GM19238 (cell line): ENCODE data around the gene CD58.

Experiments used
- DNase-seq: peaks from one replicate; pipeline ENCODE4 v3.0.0; 2011; ENCODE audit warnings: low spot score; ENCODE audit not compliant: insufficient read length

CD58 gene

DNA sequence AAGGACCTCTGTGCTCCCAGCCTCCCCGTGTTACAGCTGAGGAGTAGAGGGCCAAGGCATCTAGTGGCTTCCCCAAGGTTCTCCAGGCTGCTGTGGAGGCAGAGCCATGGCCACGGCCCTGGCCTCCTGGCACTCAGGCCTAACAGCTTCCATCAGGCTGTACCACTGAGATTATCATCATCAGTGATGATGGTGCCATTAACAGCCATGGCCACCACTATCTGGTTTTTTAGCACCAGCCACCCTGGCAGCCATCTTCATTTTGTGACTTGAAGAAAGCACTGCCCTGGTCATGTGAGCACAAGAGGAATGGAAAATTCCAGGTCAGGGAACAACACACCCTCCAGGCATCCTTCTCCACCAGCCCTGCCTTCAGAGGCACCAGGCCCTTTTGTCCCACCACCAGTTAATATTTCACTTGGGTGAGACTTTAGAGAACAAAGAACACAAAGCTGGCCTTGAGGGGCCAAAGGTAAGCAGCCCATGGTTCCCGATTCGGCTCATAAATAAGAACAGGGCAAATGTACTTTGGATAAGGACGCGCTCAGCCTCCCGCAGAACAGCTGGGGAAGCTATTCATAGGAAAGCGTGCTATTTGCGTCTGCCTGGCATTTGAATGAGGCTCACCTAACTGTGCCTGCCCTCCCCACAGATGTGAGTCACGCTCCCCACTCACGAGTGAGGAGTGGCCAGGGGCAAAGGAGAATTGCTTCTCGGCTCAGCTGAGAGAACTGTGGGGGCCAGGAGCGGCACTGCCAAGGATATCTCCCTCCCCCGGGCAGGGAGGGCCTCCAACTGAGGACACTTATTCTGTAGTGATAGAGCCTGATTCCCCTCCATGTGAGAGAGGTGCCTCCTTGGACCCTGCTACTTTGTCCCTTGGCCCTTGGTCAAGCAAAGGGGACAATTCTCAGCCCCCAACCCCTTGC, 95.6 kb downstream of the CD58 start:
- no peak for DNase-seq

DNA sequence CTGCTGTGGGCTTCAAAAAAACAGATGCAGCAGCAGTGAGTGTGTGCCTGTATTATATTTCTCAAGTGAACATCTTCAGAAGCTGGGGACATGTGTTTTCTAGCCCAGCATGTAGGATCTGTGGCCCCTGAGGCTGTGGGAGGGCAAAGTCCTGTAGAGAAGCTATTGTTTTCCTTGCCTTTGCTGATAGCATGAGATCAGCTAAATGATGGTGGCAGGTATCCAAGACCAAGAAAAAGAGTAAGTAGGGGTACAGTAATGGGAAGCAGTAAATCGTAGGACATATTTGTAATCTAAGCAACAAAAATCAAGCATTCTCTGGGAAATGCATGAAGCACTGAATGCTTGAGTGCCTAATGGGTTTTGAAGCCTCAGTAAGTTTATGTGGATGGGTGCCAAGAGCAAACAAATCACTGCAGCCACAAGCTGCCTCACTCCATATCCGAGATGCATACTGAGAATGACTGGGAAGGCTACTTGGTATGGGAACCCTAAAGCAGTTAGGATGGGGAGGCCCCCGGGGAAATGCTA, 98.3 kb downstream of the CD58 start:
- DNase-seq = no peak

DNA sequence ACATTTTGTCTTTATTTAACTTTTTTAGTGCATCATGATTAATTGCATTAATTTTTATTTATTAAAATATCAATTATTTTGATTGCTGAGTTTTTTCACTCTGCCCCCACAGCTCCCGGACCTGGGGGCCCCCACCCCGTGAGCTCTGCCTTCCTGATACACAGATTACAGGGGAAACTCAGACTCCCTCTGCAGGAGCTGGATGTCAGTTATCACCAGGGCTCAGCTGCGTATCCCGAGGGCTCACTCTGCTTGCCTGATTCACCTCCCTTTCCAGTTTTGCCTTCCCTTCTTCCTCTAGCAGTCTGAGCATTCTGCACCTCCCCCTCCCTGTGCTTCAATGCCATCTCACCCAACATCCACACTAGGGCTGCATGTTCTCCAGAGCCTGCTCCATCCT, 99.6 kb downstream of the CD58 start:
- no peak for DNase-seq

DNA sequence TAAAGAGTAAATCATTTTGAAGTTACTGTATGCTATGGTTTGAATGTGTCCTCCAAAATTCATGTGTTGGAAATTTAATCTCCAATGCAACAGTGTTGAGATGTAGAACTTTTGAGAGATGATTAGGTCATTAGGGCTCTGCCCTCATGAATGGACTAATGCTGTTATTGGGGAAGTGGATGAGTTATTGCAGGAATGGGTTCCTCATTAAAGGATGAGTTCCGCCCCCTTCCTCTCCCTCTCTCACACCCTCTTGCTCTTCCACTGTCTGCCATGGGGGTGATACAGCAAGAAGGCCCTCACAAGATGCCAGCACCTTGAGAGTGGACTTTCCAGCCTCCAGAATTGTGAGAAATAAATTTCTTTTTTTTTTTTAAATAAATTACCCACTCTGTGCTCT, 100.2 kb downstream of the CD58 start:
- no peak for DNase-seq

DNA sequence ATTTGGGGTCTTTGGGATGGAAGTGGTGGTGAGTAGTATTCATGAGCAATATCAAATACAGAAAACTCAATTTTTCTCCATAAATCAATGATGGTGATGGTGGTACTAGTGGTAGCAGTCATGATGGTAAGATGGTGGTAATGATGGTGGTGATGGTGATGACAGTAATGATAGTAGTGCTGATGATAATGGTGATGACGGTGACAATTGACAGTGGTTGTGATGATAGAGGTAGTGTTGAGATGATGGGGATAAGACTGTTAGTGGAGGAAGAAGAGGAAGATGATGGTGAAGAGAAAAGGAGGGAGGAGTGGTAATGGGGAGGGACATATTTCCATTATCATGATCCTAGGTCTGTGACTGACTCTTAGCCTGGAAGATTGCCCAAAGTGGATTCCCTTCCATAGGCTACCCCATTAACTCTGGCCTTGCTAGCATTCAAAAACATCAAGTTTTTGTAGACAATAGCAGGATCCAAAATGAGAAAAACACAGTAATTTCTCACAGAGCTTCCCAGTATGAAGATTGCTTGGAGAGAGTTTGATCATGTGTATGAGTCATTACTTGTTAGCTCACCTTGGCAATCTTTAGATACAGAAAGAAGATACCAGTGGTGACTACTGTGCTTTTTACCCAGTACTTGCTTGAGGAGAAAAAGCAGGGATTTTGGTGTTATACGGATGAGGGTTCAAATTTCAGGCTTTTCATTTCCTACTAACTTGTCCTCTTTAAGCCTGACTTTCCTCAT, 103.8 kb downstream of the CD58 start:
- DNase-seq = no peak

DNA sequence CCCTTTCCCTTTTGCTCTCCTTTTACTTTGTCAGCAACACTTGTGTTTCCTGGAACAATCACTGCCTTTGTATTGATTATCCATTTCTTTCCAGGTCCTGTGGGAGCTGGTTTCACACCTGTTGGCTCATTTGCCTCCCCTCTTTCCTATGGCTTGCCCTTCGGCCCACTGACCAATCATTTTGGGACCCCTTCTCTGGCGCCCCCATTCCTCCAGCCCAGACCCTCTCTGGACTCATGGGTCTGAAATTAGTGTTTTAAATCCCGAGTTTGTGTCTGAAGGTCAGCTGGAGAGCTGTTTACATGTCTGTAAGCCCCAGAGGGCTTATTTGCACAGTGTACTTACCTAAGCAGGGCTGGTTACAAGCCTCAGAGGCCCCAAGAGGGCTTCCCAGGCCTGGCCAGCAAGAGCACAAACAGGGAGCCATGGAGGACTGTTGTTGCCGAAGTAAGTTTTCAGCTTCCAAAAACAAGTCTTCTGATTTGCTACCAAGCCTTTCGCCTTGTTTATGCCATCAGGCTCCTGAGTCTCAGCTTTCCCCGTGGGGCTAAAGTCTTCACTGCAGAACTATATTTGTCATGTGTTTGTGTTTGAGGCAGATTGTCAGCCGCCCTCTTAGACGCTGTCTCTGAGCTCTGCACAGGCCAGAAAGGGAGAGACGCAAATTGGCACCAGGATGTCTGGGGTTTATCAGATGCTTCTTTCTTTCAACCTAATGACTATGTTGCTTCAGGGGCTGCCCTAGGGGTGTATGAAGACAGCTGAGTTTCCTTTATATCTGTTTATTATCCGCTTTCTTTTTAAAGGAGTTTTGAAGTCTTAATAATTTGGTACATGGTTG, 104.8 kb downstream of the CD58 start:
- DNase-seq = no peak

DNA sequence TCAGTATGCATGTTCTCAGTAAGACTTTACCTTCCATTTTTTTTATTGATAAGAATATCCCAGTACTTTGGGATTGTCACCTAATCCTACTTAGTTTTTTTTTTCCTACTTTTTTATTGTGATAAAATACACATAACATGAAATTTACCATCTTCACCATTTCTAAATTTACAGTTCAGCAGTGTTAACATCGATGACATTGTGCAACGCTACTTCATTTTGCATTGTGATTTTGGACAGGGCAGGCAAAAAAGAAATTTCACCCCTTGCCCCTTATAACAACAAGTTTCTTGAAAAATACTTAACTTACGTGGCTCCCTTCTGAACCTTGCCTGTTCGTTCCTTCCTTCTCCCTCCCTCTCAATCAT, 105.4 kb downstream of the CD58 start:
- DNase-seq = no peak
